Endothelial cell of umbilical vein (primary cell): ENCODE measurements around the gene ZSCAN20. TPM values are rescaled to one million over a fixed set of nuclear protein-coding genes. Genes with fewer than 3 reads are reported as not detected.

Source experiments
- BruUV-seq: library from RNA; stranded (reverse); fragments of 400-500 nt; replicated peaks from 2 replicates; lab custom pipeline; 2021; lab: Mats Ljungman, UMichigan
- CTCF ChIA-PET: fragments of 300-600, 350-600 bp; sonication (Branson Sonifier 250); formaldehyde crosslinking; loops from one replicate; lab custom pipeline; 2021; ENCODE audit warnings: antibody characterized with exemption, inconsistent platforms; lab: Charles Lee
- POLR2A ChIA-PET: fragments of 300-600, 350-600 bp; sonication (Branson Sonifier 250); formaldehyde crosslinking; loops from one replicate; lab custom pipeline; 2021; ENCODE audit warnings: antibody characterized with exemption, inconsistent platforms; lab: Charles Lee
- DNase-seq: peaks from one replicate; pipeline ENCODE4 v3.0.0-alpha.2; 2011; ENCODE audit warnings: low read depth, low spot score
- FAIRE-seq: peaks from 2 replicates; lab custom pipeline; 2011; peaks lifted over from hg19 to GRCh38; lab: Jason Lieb, UNC
- H2AFZ ChIP-seq: 2 replicates; pipeline ENCODE4 v1.6.0; 2012; ENCODE audit warnings: low read depth, low read length, control low read depth, inconsistent platforms
- H3K27ac ChIP-seq: 2 replicates; pipeline ENCODE4 v1.5.1; 2011; ENCODE audit warnings: low read depth, mild to moderate bottlenecking, control low read depth, low read length, moderate library complexity; ENCODE audit not compliant: insufficient read depth
- H3K27me3 ChIP-seq, 2 experiments: 2 replicates each; pipeline versions ENCODE4 v1.6.0 to v1.6.1; 2011; ENCODE audit warnings: low read length in 2 of 2, mixed read lengths in 1 of 2; ENCODE audit not compliant: control insufficient read depth in 2 of 2, insufficient read depth in 2 of 2
- H3K36me3 ChIP-seq, 2 experiments: 2 replicates in 1 of 2; 3 replicates in 1 of 2; pipeline ENCODE4 v1.5.1; 2011; ENCODE audit warnings: low read length in 2 of 2, mild to moderate bottlenecking in 1 of 2, moderate library complexity in 1 of 2; ENCODE audit not compliant: control insufficient read depth in 2 of 2, insufficient read depth in 2 of 2; ENCODE audit errors: extremely low read depth in 1 of 2
- H3K4me1 ChIP-seq: 3 replicates; pipeline ENCODE4 v1.5.1; 2011; ENCODE audit warnings: mild to moderate bottlenecking, low read length; ENCODE audit not compliant: control insufficient read depth, insufficient read depth; ENCODE audit errors: extremely low read depth
- H3K4me2 ChIP-seq: 2 replicates; pipeline ENCODE4 v1.6.1; 2011; ENCODE audit warnings: low read length, control low read depth, mixed read lengths; ENCODE audit not compliant: insufficient read depth
- H3K4me3 ChIP-seq, 3 experiments: fragments of 200-600 bp in 1 of 3; sonication (generic), shearing (Covaris generic) in 1 of 3; replicated peaks in 1 of 3; 2 replicates each; pipeline ENCODE4 v1.5.1; 2011 to 2016; ENCODE audit warnings: control low read depth in 3 of 3, low read length in 3 of 3, mild to moderate bottlenecking in 2 of 3, inconsistent platforms in 1 of 3, low read depth in 1 of 3, moderate library complexity in 1 of 3; ENCODE audit not compliant: insufficient read depth in 1 of 3
- H3K79me2 ChIP-seq: 2 replicates; pipeline ENCODE4 v1.6.0; 2012; ENCODE audit warnings: low read length, inconsistent platforms; ENCODE audit not compliant: control insufficient read depth, insufficient read depth
- H3K9ac ChIP-seq: replicated peaks from 2 replicates; pipeline ENCODE3; 2011; ENCODE audit warnings: low read length, control low read depth; ENCODE audit not compliant: insufficient read depth; ENCODE audit errors: extremely low read depth
- H3K9me1 ChIP-seq: replicated peaks from 3 replicates; pipeline ENCODE4 v1.6.0; 2011; ENCODE audit warnings: mild to moderate bottlenecking, low read length; ENCODE audit not compliant: control insufficient read depth, insufficient read depth; ENCODE audit errors: extremely low read depth
- H3K9me3 ChIP-seq: replicated peaks from 2 replicates; pipeline ENCODE4 v1.5.1; 2012; ENCODE audit warnings: low read length, inconsistent platforms; ENCODE audit not compliant: control insufficient read depth, insufficient read depth
- H4K20me1 ChIP-seq: replicated peaks from 2 replicates; pipeline ENCODE3; 2011; ENCODE audit warnings: mild to moderate bottlenecking, low read length; ENCODE audit not compliant: control insufficient read depth, insufficient read depth; ENCODE audit errors: extremely low read depth
- CTCF ChIP-seq, 2 donors: IDR thresholded peaks; 1 replicate in 1 of 2; 2 replicates in 1 of 2; pipeline ENCODE4 v1.5.1; 2011; ENCODE audit warnings: low read length in 2 of 2, mild to moderate bottlenecking in 2 of 2, moderate library complexity in 2 of 2, control low read depth in 1 of 2, inconsistent platforms in 1 of 2, low read depth in 1 of 2; ENCODE audit not compliant: insufficient read depth in 1 of 2; ENCODE audit errors: extremely low read depth in 1 of 2
- EZH2 ChIP-seq: IDR thresholded peaks from 2 replicates; pipeline ENCODE4 v1.6.1; 2012; ENCODE audit warnings: borderline replicate concordance, low read depth, mild to moderate bottlenecking, moderate library complexity, low read length, inconsistent platforms; ENCODE audit not compliant: severe bottlenecking
- FOS ChIP-seq: IDR thresholded peaks from 2 replicates; pipeline ENCODE4 v1.6.1; 2011; ENCODE audit warnings: mild to moderate bottlenecking, low read length, moderate library complexity, borderline replicate concordance; ENCODE audit not compliant: insufficient read depth
- GATA2 ChIP-seq: IDR thresholded peaks from 2 replicates; pipeline ENCODE4 v1.7.0; 2011; ENCODE audit warnings: low read depth, mild to moderate bottlenecking, moderate library complexity, mixed read lengths, low read length; ENCODE audit not compliant: insufficient read length, insufficient read depth
- JUN ChIP-seq: IDR thresholded peaks from 2 replicates; pipeline ENCODE4 v1.6.1; 2011; ENCODE audit warnings: borderline replicate concordance, low read depth; ENCODE audit not compliant: insufficient read length, insufficient read depth
- MAX ChIP-seq: IDR thresholded peaks from 2 replicates; pipeline ENCODE4 v1.6.1; 2011; ENCODE audit not compliant: insufficient read depth, insufficient read length
- MYC ChIP-seq: IDR thresholded peaks from one replicate; pipeline ENCODE4 v1.6.1; 2011; ENCODE audit warnings: mild to moderate bottlenecking, low read depth, low read length
- POLR2A ChIP-seq: IDR thresholded peaks from 2 replicates; pipeline ENCODE4 v1.6.1; 2012; ENCODE audit warnings: low read depth, mild to moderate bottlenecking, control low read depth, low read length
- POLR2AphosphoS5 ChIP-seq: IDR thresholded peaks from 2 replicates; pipeline ENCODE4 v1.6.1; 2012; ENCODE audit warnings: low read depth, mild to moderate bottlenecking, control low read depth, low read length, moderate library complexity; ENCODE audit not compliant: insufficient read depth
- dilution Hi-C: fragments of 300-500 bp; cut with MboI; formaldehyde crosslinking; loops from one replicate; pipeline ENCODE4 v1.15.0; 2019; ENCODE audit warnings: low sequenced_read_pairs; ENCODE audit not compliant: extremely low pct_ligation_motif_present
- intact Hi-C: fragments of 100-400 bp; cut with micrococcal nuclease; formaldehyde crosslinking; loops from one replicate; pipeline ENCODE4 v1.10.0; 2022
- polyA plus RNA-seq, 4 experiments: library from polyadenylated mRNA; depleted of rRNA in 3 of 4; stranded (reverse) in 3 of 4; unstranded in 1 of 4; fragments of >200 nt; gene quantifications; 2 replicates each; pipeline versions ENCODE4 v1.2.1 to v1.2.3, GENCODE V29; 2011 to 2012; ENCODE audit warnings: missing spikeins in 1 of 4
- total RNA-seq: library from RNA; stranded (reverse); gene quantifications from 2 replicates; pipeline ENCODE4 v1.2.3, GENCODE V29; 2021

The ZSCAN20 gene
- total and polyA plus RNA-seq, 2 donors (not counting 3 experiments of a cell fraction or from before 2014, with no cell fraction given): 1.2 to 5.8 TPM

GRCh38 chr1:33430692-33431593, 41.5 kb upstream of the ZSCAN20 start, which contains the start of gene PHC2:
PHC2 (minus strand) TSS chr1:33431095; CDS start chr1:33375539, 55,556 bp downstream.
- peak within 1 kb of the TSS; percentile 41 for H3K9ac ChIP-seq
- H3K36me3 ChIP-seq: no peaks in the 10 kb centered on the region
- TF ChIP-seq MYC: no peak
- TF ChIP-seq MAX: peak; percentile 95
- TF ChIP-seq FOS: no peak
- no peak for TF ChIP-seq JUN
- TF ChIP-seq CTCF (IDR thresholded peaks at IDR 0.05; ENCODE audit: extremely low read depth in 1 of 2, insufficient read depth in 1 of 2, low read depth in 1 of 2, low read length in 2 of 2): peak in 1 of 2 donors; percentile 22
- no peak for TF ChIP-seq GATA2
- TF ChIP-seq EZH2: no peak
- TF ChIP-seq POLR2AphosphoS5: peak; percentile 23
- TF ChIP-seq POLR2A: no peak
- POLR2A ChIA-PET: no interaction called here
- DNase-seq (peak; percentile 96), FAIRE-seq (peak; percentile 88)
- peaks cover 30% of the 10 kb centered on the region for H3K4me1 ChIP-seq
- H3K27me3 ChIP-seq: no peaks in the 10 kb centered on the region
- no peaks in the 10 kb centered on the region for H4K20me1 ChIP-seq
- BruUV-seq: no TSS peak
- H3K4me2 ChIP-seq: peak within 1 kb of the TSS; percentile 79
- H3K4me3 ChIP-seq: peak within 1 kb of the TSS; percentile 36 to 66 (median 55)
- dilution Hi-C loops (no loop called here), intact Hi-C loops (loop anchor here (1.0 to 5.0 kb wide), 5 partner anchors 24 to 304 kb away; no protein-coding TSS in a partner anchor)
- CTCF ChIA-PET: interaction anchor here (1.0 to 2.1 kb wide), 3 partner anchors 25 to 136 kb away, joined by 3 to 6 read pairs (median 4); no protein-coding TSS in a partner anchor
- no peaks in the 10 kb centered on the region for H3K9me3 ChIP-seq
- peak within 1 kb of the TSS; percentile 89 for H2AFZ ChIP-seq
- no peaks in the 10 kb centered on the region for H3K9me1 ChIP-seq
- H3K27ac ChIP-seq: peak within 1 kb of the TSS; percentile 2
- no peaks in the 10 kb centered on the region for H3K79me2 ChIP-seq
